GM12874 (cell line): ENCODE measurements around the gene CIROP.

Experiments used
- CTCF ChIP-seq: IDR thresholded peaks from 2 replicates; pipeline ENCODE4 v1.5.1; 2011; ENCODE audit warnings: low read depth, mild to moderate bottlenecking, control low read depth, low read length, moderate library complexity; ENCODE audit not compliant: insufficient read depth

Gene CIROP

DNA sequence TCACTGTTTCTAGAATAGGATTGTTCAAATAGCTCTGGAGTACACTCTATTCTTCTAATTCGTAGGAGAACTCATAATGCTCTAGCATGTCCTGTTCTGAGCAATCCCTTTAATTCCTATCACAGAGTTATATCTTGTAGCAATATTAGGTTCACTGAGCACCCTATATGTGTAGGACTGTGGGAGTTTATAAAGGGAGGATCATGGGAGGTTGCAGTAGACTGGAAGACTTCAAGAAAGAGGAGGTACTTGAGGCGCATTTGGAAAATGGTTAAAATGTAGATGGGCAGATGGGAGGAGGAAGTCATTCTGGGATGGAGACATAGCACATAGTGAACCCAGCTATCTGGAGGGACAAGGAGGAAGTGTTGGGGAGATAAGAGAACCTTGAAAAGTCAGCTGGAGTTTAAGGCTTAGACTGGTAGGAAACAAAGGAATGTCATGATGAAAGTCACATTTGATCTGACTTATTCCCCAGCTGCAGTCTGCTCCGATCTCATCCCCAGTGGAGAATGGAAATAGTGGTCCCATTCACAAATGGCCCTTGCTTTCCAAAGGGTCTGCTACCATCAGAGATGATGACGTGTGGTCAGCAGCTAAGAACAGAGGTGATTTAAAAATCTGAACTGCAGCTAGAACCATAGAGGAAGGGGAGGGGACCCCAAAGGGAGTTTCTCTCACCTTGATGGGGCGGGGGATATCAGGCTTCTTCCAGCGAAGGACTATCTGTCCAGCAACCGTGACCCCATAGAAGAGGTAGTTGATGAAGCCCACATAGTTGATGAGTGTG is 24.4 kb upstream of the CIROP start:
- no peak for TF ChIP-seq CTCF

DNA sequence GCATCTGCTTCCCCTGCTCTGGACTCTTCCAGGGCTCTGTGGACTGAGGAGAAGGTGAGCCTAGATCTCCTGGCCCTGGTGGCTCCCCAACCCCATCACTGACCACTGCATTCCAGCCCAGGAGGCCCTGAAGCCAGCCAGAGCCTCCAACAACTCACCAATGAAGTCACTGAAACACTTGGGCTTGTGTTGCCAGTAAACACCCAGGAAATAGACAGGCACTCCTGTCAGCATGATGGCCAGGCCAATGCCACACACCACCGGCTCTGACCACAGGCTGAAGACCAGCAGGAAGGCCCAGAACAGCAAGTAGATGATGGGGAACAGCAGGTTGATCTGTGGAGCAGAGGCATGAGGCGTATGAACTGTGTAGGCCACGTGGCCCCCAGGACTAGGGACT is 23.1 kb upstream of the CIROP start:
- TF ChIP-seq CTCF = no peak

- no peak for TF ChIP-seq CTCF
These were observed 21.9 kb upstream of the CIROP start for GRCh38 chr14:23126548-23127278.

DNA sequence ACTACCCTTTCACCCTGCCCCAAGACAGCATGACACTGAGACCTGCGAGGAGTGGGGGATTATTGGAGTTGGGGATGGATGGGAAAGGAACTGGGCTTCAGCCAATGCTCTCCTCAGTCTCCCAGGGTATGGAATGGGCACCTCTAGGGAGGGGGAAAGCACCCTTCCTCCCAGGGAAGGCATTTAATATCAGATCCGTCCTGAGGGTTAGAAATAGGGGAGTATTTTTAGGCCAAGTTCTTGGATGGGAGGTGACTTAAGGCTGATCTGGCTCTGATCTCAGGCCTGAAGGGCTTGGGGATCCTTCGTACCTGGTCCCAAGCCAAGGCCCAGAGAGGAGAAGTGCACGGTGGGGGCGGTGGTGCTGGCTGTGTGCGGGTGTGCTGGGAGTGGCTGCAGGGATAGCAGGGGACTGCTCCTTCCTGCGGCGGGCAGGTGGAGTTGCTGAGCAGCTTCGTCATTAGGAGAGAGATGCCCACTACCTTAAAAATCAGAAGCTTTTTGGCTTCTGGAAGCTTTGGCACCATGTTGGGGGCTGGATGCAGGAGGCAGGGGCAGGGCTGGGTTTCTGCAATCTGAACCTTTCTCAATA is 21.2 kb upstream of the CIROP start:
- TF ChIP-seq CTCF = no peak

DNA sequence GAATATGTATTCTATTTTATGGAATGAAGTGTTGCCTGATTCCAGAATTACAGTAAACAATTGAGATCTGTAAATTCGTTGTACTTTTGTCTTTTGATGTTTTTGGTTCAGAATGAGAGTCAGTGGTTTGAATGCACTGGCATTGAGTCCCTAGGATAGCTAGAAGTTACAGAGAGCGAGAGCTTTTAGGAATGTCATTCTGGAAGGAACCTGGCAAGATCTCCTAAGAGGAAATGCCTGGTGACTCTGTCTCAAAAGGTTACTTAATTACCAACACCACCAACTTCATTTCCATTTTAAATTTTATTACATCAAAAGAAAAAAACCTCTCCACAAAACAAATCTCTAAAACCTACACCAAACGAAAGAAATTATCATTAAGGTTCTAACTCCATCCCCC is 20.2 kb upstream of the CIROP start:
- no peak for TF ChIP-seq CTCF

GRCh38 chr14:23124337-23124954 is 19.7 kb upstream of the CIROP start:
- no peak for TF ChIP-seq CTCF

DNA sequence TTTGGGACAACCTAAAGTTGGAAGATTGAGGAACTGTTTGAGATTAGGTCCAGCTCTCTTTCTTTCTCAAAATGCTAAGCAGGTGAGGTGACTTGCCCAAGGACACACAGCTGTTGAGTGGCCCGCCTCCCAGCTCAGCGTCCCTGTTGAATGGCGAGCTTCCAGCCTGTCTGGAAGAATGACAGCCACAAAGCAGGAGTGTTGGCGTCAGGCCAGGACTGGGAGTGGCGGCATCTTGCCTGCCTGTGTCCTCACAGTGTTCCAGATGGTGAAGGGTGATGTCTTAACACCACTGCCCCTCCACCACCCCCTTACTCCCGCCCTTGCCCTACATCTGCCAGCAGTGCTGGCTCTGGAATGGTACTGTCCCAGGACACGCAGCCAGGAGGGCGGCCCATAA is 18.6 kb upstream of the CIROP start:
- TF ChIP-seq CTCF = no peak
